K562 (cell line): ENCODE data around the gene FAM199X. TPM values are rescaled to one million over a fixed set of nuclear protein-coding genes. Genes with fewer than 3 reads are reported as not detected.

ENCODE experiments used
- ADNP ChIP-seq: fragments of 200-800 bp; sonication (Bioruptor generic); IDR thresholded peaks from 2 replicates; pipeline ENCODE4 v1.6.1; 2016; ENCODE audit warnings: missing genetic modification characterization, missing compliant biosample characterization
- NR3C1 ChIP-seq: sonication (generic); formaldehyde crosslinking; IDR thresholded peaks from 2 replicates; pipeline ENCODE4 v1.8.1; 2022; ENCODE audit warnings: missing genetic modification reagents
- SMAD4 ChIP-seq: fragments of 250-450 bp; sonication (Bioruptor Pico); conservative IDR thresholded peaks from 2 replicates; pipeline ENCODE4 v1.8.0; 2021; ENCODE audit warnings: inconsistent platforms, mild to moderate bottlenecking, moderate library complexity
- TCF3 ChIP-seq: sonication (generic); formaldehyde crosslinking; IDR thresholded peaks from 2 replicates; pipeline ENCODE4 v1.4.0; 2020; ENCODE audit warnings: mild to moderate bottlenecking, missing genetic modification reagents
- TFE3 ChIP-seq: fragments of 450-650 bp; formaldehyde crosslinking; IDR thresholded peaks from 2 replicates; pipeline ENCODE4 v1.4.0; 2020; ENCODE audit warnings: mild to moderate bottlenecking, mixed read lengths
- TOE1 ChIP-seq, 2 experiments: fragments of 450-650 bp in 1 of 2; sonication (generic) in 1 of 2; formaldehyde crosslinking in 1 of 2; IDR thresholded peaks; 2 replicates each; pipeline versions ENCODE4 v1.7.1 to v1.8.0; 2016 to 2022; ENCODE audit warnings: borderline replicate concordance in 2 of 2, mild to moderate bottlenecking in 2 of 2, antibody characterized with exemption in 1 of 2, inconsistent platforms in 1 of 2, low read depth in 1 of 2, missing genetic modification reagents in 1 of 2, moderate library complexity in 1 of 2
- ZFPM2 ChIP-seq: fragments of 250-450 bp; sonication (Bioruptor Pico); IDR thresholded peaks from 2 replicates; pipeline ENCODE4 v1.5.1; 2022; ENCODE audit warnings: mild to moderate bottlenecking
- polyA plus RNA-seq, 8 experiments: library from polyadenylated mRNA; depleted of rRNA in 4 of 8; stranded (reverse) in 5 of 8; unstranded in 3 of 8; fragments of >200 nt; fragmentation: Nextera tagmentation in 2 of 8; fragmentation: Illumina TruSeq in 1 of 8; extraction: Ambion mirVana in 2 of 8; extraction: Trizol in 1 of 8; gene quantifications; 2 replicates each; pipeline versions ENCODE4 v1.2.1 to v1.2.3, GENCODE V29; 2011 to 2014; ENCODE audit warnings: inconsistent platforms in 1 of 8, missing spikeins in 1 of 8
- total RNA-seq, 7 experiments: library from RNA; depleted of rRNA in 6 of 7; stranded (reverse); fragments of >200 nt in 6 of 7; fragmentation: Illumina TruSeq in 2 of 7; extraction: Trizol in 2 of 7; gene quantifications; 2 replicates each; pipeline versions ENCODE4 v1.2.1 to v1.2.3, GENCODE V29; 2011 to 2021; ENCODE audit warnings: low replicate concordance in 1 of 7
- TF ChIP-seq, protein P1 (sequence below), 2 experiments: IDR thresholded peaks in 1 of 2; conservative IDR thresholded peaks in 1 of 2; 2 replicates each; pipeline ENCODE4 v1.6.1; 2016; ENCODE audit warnings: low read depth in 2 of 2, mild to moderate bottlenecking in 1 of 2, missing compliant biosample characterization in 1 of 2, missing genetic modification characterization in 1 of 2, moderate library complexity in 1 of 2

FAM199X gene
- total and polyA plus RNA-seq, 9 of the 15 experiments (the other 6 are each of a cell fraction or from before 2014, with no cell fraction given), result 4.6 to 22.2 (median 13.7) TPM

GRCh38 chrX:104172121-104172520 is 5.9 kb downstream of the FAM199X start (continued):
- TF ChIP-seq, protein P1, sequence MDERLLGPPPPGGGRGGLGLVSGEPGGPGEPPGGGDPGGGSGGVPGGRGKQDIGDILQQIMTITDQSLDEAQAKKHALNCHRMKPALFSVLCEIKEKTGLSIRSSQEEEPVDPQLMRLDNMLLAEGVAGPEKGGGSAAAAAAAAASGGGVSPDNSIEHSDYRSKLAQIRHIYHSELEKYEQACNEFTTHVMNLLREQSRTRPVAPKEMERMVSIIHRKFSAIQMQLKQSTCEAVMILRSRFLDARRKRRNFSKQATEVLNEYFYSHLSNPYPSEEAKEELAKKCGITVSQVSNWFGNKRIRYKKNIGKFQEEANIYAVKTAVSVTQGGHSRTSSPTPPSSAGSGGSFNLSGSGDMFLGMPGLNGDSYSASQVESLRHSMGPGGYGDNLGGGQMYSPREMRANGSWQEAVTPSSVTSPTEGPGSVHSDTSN (CRISPR knock-in tag; IDR thresholded peaks at IDR 0.05; ENCODE audit: low read depth), result no peak
- TF ChIP-seq, protein P1 (tag; conservative IDR thresholded peaks at IDR 0.05; ENCODE audit: low read depth), result no peak
- TF ChIP-seq ADNP (no peak), NR3C1 (no peak), TCF3 (CRISPR knock-in tag) (no peak), TOE1 (IDR thresholded peaks at IDR 0.05; ENCODE audit: borderline replicate concordance) (no peak), TOE1 (CRISPR knock-in tag; IDR thresholded peaks at IDR 0.05; ENCODE audit: borderline replicate concordance, low read depth) (no peak), TFE3 (no peak), SMAD4 (CRISPR knock-in tag) (no peak), ZFPM2 (no peak)
